ENCODE measurements around the gene RACK1.
"Not testable (repeated sequence)": the region's sequence is repeated elsewhere in the genome, so short reads cannot be mapped to it uniquely, and the experiment has no call there.

The RACK1 gene

DNA sequence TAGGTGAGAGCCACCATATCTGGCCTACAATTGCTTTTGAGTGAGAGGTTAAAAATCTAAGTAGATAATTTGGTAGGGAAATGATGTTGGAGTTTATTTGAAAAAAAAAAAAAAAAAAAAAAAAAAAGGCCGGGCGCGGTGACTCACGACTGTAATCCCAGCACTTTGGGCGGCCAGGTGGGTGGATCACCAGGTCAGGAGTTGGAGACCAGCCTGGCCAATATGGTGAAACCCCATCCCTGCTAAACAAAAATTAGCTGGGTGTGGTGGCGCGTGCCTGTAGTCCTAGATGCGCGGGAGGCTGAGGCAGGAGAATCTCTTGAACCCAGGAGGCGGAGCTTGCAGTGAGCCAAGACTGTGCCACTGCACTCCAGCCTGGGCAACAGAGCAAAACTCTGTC is 29.5 kb downstream of the RACK1 start:
- not testable (repeated sequence) for H3K36me3 ChIP-seq (ENCODE audit: control insufficient read depth, insufficient read depth, low read length); H3K27me3 ChIP-seq (ENCODE audit: control insufficient read depth, insufficient read depth, low read length); H3K4me3 ChIP-seq (ENCODE audit: low read length); DNase-seq (ENCODE audit: low read depth, low spot score); H3K27ac ChIP-seq (ENCODE audit: low read length); H3K4me1 ChIP-seq (ENCODE audit: control insufficient read depth, insufficient read depth, low read length); H3K9me3 ChIP-seq (ENCODE audit: control insufficient read depth, insufficient read depth, low read length)
- WGBS (ENCODE audit: insufficient coverage, insufficient read length) = no CpG with 5 or more reads among the region's 10 CpGs

DNA sequence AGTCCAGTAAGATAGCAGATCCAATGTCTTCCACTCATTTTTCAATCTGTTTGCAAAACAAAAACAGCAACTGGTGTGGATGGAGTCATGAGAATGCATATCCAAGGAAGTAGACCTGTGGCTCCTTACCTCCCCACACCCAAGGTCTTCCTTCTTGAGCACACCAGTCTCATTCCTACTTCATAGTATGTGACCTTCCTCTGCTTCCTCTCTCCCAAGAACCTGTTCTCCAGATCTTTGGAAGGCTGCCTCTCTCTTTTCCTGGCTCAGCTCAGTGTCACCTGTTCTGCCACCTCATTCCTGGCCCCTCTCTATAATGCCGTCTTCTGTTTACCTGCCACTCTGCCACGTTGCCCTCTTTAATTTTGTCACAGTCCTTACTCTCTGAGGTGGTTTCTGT is 30.8 kb downstream of the RACK1 start:
- Histone ChIP-seq H3K36me3 (ENCODE audit: control insufficient read depth, insufficient read depth, low read length) (no peaks in the 10 kb centered on the region), H3K4me1 (ENCODE audit: control insufficient read depth, insufficient read depth, low read length) (no peaks in the 10 kb centered on the region), H3K9me3 (ENCODE audit: control insufficient read depth, insufficient read depth, low read length) (no peaks in the 10 kb centered on the region), H3K27ac (ENCODE audit: low read length) (no peak overlapping the region), H3K27me3 (ENCODE audit: control insufficient read depth, insufficient read depth, low read length) (no peaks in the 10 kb centered on the region), H3K4me3 (ENCODE audit: low read length) (no peak overlapping the region)
- DNase-seq (ENCODE audit: low read depth, low spot score) = no peak
- no CpG with 5 or more reads among the region's 2 CpGs for WGBS (ENCODE audit: insufficient coverage, insufficient read length)

DNA sequence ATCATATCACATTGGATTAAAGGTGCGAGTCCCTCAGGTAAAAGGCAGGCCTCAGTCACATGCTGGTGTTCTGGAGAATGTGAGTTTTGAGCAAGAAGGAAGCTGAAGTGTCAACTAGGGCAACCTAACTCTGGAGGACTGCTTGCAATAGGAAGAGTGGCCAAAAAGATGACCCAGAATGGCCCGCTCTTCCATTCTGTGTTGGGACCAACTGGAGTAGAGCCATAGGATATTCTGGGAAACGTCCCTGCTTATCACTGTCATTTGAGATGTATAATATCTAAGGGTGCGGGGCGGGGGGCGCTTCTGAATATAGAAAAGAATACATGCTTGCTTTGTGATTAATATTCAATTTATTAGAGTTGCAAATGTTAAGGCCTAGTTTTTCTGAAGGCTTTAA is 31.6 kb downstream of the RACK1 start:
- Histone ChIP-seq H3K27ac (ENCODE audit: low read length) (no peak overlapping the region), H3K36me3 (ENCODE audit: control insufficient read depth, insufficient read depth, low read length) (no peaks in the 10 kb centered on the region), H3K4me3 (ENCODE audit: low read length) (no peak overlapping the region), H3K27me3 (ENCODE audit: control insufficient read depth, insufficient read depth, low read length) (no peaks in the 10 kb centered on the region), H3K9me3 (ENCODE audit: control insufficient read depth, insufficient read depth, low read length) (no peaks in the 10 kb centered on the region), H3K4me1 (ENCODE audit: control insufficient read depth, insufficient read depth, low read length) (no peaks in the 10 kb centered on the region)
- WGBS (ENCODE audit: insufficient coverage, insufficient read length) = no CpG with 5 or more reads among the region's 6 CpGs
- DNase-seq (ENCODE audit: low read depth, low spot score) = no peak

DNA sequence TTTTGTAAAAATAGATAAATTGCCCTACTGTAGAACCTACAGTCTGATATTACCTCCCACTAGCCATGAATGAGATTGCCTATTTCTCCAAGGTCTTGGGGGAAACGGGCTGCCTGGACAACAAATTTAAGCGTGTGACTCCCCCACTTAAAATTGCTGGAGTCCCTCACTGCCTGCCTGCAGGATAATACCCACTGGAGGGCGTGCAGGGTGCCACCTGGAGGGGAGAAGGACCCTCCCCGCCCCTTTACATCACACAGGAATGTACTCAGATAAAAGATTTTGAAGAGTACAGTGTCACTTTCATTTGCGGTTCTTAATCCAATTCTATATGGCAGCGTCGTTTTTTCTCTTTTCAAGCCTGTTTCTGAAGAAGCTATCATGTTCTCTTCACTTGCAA is 32.5 kb downstream of the RACK1 start:
- no peaks in the 10 kb centered on the region for H3K36me3 ChIP-seq (ENCODE audit: control insufficient read depth, insufficient read depth, low read length)
- no peak for DNase-seq (ENCODE audit: low read depth, low spot score)
- no CpG with 5 or more reads among the region's 7 CpGs for WGBS (ENCODE audit: insufficient coverage, insufficient read length)

DNA sequence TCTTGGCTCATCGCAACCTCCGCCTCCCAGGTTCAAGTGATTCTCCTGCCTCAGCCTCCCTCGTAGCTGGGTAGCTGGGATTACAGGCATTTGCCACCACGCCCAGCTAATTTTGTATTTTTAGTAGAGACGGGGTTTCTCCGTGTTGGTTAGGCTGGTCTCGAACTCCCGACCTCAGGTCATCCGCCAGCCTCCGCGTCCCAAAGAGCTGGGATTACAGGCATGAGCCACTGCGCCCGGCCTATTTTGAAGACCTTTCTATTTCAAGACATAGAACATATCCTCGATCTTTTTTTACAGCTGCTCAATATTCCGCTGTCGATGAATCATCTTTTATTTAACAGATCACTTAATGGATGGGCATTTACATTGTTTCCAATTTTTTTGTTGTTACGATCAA is 33.0 kb downstream of the RACK1 start:
- WGBS (ENCODE audit: insufficient coverage, insufficient read length) = no CpG with 5 or more reads among the region's 17 CpGs
- not testable (repeated sequence) for H3K4me1 ChIP-seq (ENCODE audit: control insufficient read depth, insufficient read depth, low read length); H3K9me3 ChIP-seq (ENCODE audit: control insufficient read depth, insufficient read depth, low read length); DNase-seq (ENCODE audit: low read depth, low spot score); H3K36me3 ChIP-seq (ENCODE audit: control insufficient read depth, insufficient read depth, low read length); H3K27me3 ChIP-seq (ENCODE audit: control insufficient read depth, insufficient read depth, low read length); H3K4me3 ChIP-seq (ENCODE audit: low read length); H3K27ac ChIP-seq (ENCODE audit: low read length)

More for the DNA sequence above, 32.5 kb downstream of the RACK1 start:
- Histone ChIP-seq H3K27ac (ENCODE audit: low read length) (no peak overlapping the region), H3K4me1 (ENCODE audit: control insufficient read depth, insufficient read depth, low read length) (no peaks in the 10 kb centered on the region), H3K27me3 (ENCODE audit: control insufficient read depth, insufficient read depth, low read length) (peaks cover under 1% of the 10 kb centered on the region; the same call in 1 of the 2 replicates), H3K4me3 (ENCODE audit: low read length) (no peak overlapping the region), H3K9me3 (ENCODE audit: control insufficient read depth, insufficient read depth, low read length) (no peaks in the 10 kb centered on the region)

DNA sequence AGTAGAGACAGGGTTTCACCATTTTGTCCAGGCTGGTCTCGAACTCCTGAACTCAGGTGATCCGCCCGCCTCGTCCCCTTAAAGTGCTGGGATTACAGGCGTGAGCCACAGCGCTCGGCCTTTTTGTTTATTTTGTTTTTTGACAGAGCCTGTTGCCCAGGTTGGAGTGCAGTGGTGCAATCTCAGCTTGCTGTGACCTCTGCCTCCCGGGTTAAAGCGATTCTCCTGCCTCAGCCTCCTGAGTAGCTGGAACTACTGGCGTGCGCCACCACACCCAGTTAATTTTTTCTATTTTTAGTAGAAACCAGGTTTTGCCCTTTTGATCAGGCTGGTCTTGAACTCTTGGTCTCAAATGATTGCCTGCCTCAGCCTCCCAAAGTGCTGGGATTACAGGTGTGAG is 33.6 kb downstream of the RACK1 start:
- not testable (repeated sequence) for DNase-seq (ENCODE audit: low read depth, low spot score); H3K36me3 ChIP-seq (ENCODE audit: control insufficient read depth, insufficient read depth, low read length); H3K4me3 ChIP-seq (ENCODE audit: low read length); H3K4me1 ChIP-seq (ENCODE audit: control insufficient read depth, insufficient read depth, low read length); H3K27ac ChIP-seq (ENCODE audit: low read length); H3K9me3 ChIP-seq (ENCODE audit: control insufficient read depth, insufficient read depth, low read length)
- no CpG with 5 or more reads among the region's 11 CpGs for WGBS (ENCODE audit: insufficient coverage, insufficient read length)
- peaks cover 11% of the 10 kb centered on the region for H3K27me3 ChIP-seq (ENCODE audit: control insufficient read depth, insufficient read depth, low read length)

DNA sequence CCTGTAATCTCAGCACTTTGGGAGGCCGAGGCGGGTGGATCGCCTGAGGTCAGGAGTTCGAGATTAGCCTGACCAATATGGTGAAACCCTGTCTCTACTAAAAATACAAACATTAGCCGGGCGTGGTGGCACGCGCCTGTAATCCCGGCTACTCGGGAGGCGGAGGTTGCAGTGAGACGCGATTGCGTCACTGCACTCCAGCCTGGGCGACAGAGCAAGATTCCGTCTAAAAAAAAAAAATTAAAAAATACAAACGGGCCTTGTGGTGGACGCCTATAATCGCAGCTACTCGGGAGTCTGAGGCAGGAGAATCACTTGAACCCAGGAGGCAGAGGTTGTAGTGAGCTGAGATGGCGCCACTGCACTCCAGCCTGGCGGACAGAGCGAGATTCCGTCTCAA is 34.7 kb downstream of the RACK1 start:
- not testable (repeated sequence) for H3K9me3 ChIP-seq (ENCODE audit: control insufficient read depth, insufficient read depth, low read length); H3K4me1 ChIP-seq (ENCODE audit: control insufficient read depth, insufficient read depth, low read length); H3K27ac ChIP-seq (ENCODE audit: low read length); H3K4me3 ChIP-seq (ENCODE audit: low read length); H3K36me3 ChIP-seq (ENCODE audit: control insufficient read depth, insufficient read depth, low read length); DNase-seq (ENCODE audit: low read depth, low spot score)
- no CpG with 5 or more reads among the region's 24 CpGs for WGBS (ENCODE audit: insufficient coverage, insufficient read length)
- H3K27me3 ChIP-seq (ENCODE audit: control insufficient read depth, insufficient read depth, low read length) = peaks cover 20% of the 10 kb centered on the region

DNA sequence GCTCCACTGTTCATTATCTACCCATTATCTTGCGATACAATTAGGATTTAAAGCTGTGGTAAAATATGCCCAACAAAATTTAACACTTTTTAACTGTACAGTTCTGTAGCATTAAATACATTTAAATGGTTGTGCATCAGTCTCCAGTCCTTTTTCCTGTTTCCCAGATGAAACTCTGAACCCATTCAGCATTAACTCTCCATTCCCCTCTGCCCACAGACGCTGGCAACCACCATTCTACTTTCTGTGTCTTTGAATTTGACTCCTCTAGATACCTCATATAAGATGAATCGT is 35.8 kb downstream of the RACK1 start:
- no peaks in the 10 kb centered on the region for H3K36me3 ChIP-seq (ENCODE audit: control insufficient read depth, insufficient read depth, low read length)
- no peak overlapping the region for H3K4me3 ChIP-seq (ENCODE audit: low read length)
- no peak for DNase-seq (ENCODE audit: low read depth, low spot score)
- no peaks in the 10 kb centered on the region; the same call in 1 of the 2 replicates for H3K4me1 ChIP-seq (ENCODE audit: control insufficient read depth, insufficient read depth, low read length)
- WGBS (ENCODE audit: insufficient coverage, insufficient read length) = no CpG with 5 or more reads among the region's 3 CpGs
- no peak overlapping the region for H3K27ac ChIP-seq (ENCODE audit: low read length)
- H3K9me3 ChIP-seq (ENCODE audit: control insufficient read depth, insufficient read depth, low read length) = no peaks in the 10 kb centered on the region
- H3K27me3 ChIP-seq (ENCODE audit: control insufficient read depth, insufficient read depth, low read length) = peaks cover 28% of the 10 kb centered on the region

DNA sequence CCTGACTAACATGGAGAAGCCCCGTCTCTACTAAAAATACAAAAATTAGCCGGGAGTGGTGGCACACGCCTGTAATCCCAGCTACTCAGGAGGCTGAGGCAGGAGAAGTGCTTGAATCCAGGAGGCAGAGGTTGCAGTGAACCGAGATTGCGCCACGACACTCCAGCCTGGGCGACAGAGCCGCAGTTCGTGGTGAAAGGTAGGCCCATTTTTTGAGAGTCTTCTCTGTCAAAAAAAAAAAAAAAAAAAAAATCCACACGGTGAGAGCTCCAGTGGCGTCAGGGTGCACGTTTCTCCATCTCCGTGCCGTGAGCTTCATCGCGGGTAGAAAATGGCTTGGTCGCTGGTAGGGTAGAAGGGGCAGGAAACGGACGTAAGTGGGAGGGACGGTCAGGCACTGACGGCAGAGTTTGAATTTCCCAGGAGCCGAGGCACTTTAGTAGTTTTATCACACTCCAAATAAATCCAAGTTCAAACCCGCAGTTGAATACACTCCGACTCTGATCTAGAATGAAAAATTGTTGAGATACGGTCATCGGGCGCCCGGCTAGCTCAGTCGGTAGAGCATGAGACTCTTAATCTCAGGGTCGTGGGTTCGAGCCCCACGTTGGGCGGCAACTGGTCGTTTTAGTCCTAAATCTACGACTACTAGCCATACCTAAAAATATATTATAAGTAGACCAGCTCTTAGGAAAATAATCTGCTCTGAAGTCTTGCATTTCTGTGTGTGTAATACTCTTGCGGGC is 36.3 kb downstream of the RACK1 start:
- H3K4me3 ChIP-seq (ENCODE audit: low read length) = peak overlapping the region; percentile 93; the same call in 1 of the 2 replicates
- no peaks in the 10 kb centered on the region for H3K36me3 ChIP-seq (ENCODE audit: control insufficient read depth, insufficient read depth, low read length)
- H3K9me3 ChIP-seq (ENCODE audit: control insufficient read depth, insufficient read depth, low read length) = no peaks in the 10 kb centered on the region
- no CpG with 5 or more reads among the region's 36 CpGs for WGBS (ENCODE audit: insufficient coverage, insufficient read length)
- peaks cover 28% of the 10 kb centered on the region for H3K27me3 ChIP-seq (ENCODE audit: control insufficient read depth, insufficient read depth, low read length)
- no peaks in the 10 kb centered on the region; the same call in 1 of the 2 replicates for H3K4me1 ChIP-seq (ENCODE audit: control insufficient read depth, insufficient read depth, low read length)
- H3K27ac ChIP-seq (ENCODE audit: low read length) = no peak overlapping the region
- DNase-seq (ENCODE audit: low read depth, low spot score) = no peak

DNA sequence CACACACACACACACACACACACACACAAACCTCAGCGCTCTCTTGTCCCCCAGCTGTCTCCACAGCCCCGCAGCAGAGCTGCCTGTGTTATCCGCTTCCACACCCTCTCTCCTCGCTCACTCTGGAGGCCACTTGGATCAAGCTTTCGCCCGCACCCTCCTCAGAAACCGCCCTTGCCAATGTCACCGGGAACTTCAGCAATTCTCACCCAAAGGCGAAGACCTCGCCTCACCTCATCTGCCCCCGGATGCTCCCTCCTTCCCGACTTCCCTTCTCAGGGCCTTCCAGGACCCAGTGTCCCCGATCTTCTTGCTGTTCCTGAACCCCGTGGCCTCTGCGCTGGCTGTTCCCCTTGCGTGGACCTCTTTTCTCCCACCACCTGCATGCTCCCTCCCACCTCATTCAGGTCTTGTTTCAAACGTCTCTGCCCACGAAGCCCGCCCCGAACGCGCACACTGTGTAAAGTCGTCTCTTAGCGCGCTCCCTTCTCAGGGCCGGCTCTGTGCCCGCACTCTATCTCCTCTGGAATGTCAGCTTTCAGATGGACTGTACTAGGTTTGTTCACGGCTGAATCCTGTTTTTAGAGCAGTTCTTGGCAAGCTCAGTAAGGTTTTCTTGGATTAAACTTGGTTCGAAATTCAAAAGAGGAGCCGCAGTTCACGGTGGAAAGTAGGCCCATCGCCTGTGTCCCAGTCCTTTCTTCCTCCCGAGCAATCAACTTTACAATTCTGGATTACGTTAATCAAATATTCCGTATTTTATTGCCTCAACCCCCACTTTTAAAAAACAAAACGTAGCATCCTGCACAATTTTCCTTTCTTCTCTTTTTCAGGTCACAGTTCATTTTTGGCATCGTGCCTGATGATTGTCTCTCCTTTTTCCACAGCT is 37.7 kb downstream of the RACK1 start:
- no CpG with 5 or more reads among the region's 37 CpGs for WGBS (ENCODE audit: insufficient coverage, insufficient read length)
- Histone ChIP-seq H3K27me3 (ENCODE audit: control insufficient read depth, insufficient read depth, low read length) (peaks cover 28% of the 10 kb centered on the region), H3K9me3 (ENCODE audit: control insufficient read depth, insufficient read depth, low read length) (no peaks in the 10 kb centered on the region), H3K4me3 (ENCODE audit: low read length) (peak overlapping the region; percentile 49; the same call in 1 of the 2 replicates), H3K27ac (ENCODE audit: low read length) (no peak overlapping the region), H3K4me1 (ENCODE audit: control insufficient read depth, insufficient read depth, low read length) (no peaks in the 10 kb centered on the region; the same call in 1 of the 2 replicates), H3K36me3 (ENCODE audit: control insufficient read depth, insufficient read depth, low read length) (no peaks in the 10 kb centered on the region)
- no peak for DNase-seq (ENCODE audit: low read depth, low spot score)

Data from iPS DF 6.9 (cell line).